Stimulated activated naive CD4-positive, alpha-beta T cell (primary cell): Measurements from ENCODE around the gene RPIA.

ENCODE experiments used
- DNase-seq, 6 experiments: peaks; one replicate each; lab custom pipeline; 2025; lab: John Stamatoyannopoulos, UW

Gene RPIA

DNA sequence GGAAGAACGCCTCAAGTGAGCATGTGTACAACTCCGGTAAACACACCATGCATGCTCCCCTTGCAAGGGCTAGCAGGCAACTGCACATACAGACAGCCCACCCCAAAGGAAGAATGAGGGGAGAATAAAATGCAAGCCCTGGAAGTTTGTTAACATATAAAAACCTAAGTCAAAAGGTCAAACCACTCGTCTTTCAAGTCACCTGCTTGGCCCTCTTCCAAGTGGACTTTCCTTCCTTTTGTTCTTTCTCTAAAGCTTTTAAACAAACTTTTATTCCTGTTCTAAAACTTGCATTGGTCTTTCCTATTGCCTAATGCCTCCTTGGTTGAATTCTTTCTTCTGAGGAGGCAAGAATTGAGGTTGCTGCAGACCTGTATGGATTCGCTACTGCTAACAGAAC lies 5.2 kb upstream of the RPIA start:
- DNase-seq: no peak

DNA sequence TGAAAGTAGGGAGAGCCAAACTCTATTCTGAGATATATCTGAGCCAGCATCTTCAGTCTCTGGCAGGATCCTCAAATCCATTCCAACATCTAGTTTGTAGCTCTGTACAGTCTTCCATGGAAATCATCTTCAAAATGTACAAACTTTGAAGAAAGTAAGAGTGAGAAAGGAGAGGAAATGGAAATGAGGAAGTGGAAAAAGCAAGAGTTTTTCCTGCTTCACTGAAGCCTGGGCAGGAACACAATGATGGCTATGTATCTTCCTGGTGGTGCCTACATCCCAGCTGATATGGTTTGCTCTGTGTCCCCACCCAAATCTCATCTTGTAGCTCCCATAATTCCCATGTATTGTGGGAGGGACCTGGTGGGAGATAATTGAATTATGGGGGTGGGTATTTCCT lies 4.1 kb upstream of the RPIA start:
- no peak for DNase-seq

DNA sequence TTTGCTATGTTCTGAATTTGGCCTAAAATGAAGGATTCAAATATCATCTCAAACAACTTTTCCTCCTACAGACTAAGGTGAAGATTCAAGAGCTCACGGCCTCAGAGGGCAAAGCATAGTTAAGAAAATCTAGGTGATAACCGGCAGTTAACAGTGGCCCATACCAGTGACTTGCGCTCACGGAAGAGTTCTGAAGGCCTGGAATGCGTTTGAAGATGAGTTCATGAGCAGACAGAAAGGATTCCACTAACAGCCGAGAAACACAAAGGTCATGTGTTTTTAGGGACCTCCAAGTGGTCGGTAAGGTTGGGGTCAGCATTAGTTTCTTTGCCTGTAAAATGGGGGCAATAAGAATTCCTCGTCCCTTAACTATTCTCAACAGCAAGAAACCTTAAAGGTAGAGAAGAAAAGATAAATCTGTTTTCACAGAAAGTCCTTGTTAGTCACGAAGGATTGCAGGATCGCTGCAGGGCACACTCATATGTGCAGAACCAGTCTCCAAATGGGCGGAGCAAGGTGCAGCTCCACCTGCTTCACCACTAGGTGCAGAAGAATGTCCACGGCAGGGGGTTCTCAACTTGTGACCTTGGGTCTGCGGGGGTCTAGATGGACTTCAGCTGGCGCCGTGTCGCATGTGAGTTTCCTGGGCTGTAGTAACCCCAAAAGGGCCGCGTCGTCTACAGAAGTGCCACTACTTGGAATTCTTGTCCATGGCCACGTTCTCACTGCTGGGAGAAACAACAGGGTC lies 708 bp upstream of the RPIA start:
- DNase-seq: peak in 2 of 6 experiments; percentile 32 to 46

DNA sequence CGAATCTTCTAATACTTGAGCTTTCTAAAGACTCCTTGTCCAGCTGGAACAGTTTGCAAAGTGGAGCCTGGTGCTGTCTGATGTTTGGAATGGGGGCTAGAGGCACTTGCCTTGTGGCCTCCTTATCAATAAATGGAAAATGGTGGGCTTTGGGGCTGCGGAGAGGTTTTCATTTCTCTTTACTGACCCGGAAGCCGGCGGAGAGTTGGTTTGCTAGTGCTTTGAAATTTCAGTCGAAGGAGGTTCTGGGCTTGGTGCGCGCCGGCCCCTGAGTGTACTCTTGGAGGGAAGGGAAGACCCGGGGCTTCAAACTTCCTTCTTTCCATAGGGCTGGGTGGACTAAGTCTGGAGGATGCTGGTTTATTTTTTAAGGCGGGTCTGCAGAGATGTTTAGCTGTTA lies 714 bp downstream of the RPIA start:
- peak in 4 of 6 experiments; percentile 17 to 59 (median 36) for DNase-seq

DNA sequence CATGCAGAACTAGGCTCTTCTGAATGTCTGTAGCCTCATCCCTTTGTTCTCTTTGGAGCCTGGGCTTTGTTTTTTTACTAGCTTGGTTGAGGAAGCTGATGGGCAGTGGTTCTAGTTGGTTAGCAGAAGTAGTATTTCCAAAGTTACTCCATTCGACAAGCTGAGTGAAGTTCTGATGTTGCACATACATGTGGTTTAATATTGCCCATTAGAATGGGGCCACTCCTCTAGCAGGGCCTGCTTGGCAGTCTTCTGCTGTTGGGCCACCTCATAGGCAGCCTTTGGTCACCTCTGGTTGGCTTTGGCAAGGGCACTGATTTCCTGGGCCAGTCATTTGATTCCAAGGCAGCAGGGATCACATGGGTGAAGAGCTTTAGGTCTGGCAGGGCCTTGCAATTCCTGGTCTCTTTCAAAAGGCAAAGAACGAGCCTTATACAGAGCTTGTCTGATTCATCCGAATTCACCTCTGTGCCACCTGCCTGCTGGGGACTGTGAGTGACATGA lies 2.5 kb downstream of the RPIA start:
- no peak for DNase-seq

DNA sequence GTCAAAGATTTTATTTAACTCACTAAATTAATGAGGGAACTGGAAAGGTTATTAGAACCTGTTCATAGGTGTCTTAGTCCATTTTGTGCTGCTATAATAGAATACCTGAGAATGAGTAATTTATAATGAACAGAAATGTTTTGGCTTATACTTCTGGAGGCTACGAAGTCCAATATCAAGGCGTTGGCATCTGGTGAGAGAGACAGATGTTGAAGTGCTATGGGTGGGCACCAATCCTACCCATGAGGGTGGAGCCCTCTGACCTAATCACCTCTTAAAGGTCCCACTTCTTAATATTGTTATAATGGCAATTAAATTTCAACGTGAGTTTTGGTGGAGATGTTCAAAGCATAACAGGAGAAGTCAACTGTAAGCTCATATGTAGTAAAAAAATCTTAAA lies 5.1 kb downstream of the RPIA start:
- DNase-seq: no peak

DNA sequence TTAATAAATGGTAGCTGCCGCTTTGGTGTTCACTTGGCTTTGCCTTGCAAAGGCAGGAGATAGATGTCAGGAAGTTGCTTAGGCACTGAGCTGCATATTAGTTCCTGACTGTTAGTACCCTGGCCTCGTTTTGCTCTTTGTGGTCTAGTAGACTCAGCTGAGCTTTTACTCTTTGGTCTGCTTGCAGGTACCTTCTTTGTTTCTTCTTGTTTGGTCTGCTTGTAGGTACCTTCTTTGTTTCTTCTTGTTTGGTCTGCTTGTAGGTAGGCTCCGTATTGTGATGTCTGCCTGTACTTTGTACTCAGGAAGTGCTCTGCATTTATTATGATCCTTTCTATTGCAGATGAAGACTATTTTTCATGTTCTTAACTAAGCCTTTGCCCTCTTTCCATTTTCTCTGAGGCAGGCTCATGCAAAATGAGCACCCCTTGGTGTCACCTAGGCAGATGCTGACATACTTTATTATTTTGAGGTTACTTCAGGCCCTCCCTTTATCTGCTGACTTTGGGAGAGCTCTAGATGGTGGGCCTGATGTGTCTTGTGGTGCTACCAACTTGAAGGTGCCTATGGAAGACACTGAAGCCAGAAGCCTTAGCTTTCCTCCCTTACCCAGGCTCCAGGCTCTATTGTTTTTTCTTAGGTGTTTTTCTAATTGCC lies 6.0 kb downstream of the RPIA start:
- peak in 3 of 6 experiments; percentile 41 to 56 (median 46) for DNase-seq

DNA sequence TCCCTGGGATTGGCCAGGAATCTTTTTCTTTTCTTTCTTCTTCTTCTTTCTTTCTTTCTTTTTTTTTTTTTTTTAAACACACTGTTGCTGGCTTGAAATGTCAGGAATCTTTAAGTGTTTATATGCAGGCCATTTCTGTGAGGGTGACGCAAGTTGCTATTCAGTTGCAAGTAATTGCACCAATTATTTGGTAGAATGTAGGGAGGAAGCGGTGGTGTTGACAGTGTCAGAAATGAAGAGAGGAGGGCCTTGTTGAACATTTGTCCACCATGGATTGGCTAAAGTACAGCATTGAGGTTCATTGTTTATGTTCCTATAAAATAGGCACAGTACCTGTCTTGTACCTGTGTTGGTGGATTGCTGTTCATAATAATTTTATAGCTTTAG lies 6.5 kb downstream of the RPIA start:
- no peak for DNase-seq

DNA sequence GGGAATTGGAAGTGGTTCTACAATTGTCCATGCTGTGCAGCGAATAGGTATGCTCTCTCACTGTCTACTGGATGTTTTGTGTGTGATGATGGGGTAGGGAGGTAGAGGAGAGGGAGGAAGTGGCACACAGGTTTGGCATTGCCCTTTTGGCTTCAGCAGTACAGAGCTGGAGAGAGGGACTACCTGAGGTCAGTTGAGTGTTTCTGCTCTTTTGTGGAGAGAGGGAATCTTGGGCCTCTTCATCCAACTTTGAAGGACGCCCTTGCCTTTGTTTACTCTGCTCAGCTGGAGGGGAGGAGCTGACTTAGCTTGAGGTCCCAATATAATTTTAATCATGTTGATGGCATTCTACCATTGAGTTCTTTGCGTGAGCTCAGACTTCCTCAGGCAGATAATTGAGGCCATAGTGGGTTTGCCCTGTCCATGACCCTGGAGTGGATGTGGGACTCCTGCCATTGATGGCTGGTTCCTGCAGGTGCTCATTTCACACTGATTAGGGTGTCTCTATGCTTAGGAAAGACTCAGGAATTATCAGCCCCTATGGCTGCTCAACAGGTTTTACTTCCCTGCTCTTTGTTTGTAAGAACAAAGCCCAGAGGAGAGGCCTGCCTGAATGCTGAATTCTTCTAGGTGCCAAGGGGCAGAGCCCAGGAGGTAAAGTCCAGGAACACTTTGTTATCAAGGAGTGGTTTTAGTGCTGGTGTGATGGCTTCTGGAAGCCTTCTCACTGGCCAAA lies 7.2 kb downstream of the RPIA start:
- DNase-seq: no peak

DNA sequence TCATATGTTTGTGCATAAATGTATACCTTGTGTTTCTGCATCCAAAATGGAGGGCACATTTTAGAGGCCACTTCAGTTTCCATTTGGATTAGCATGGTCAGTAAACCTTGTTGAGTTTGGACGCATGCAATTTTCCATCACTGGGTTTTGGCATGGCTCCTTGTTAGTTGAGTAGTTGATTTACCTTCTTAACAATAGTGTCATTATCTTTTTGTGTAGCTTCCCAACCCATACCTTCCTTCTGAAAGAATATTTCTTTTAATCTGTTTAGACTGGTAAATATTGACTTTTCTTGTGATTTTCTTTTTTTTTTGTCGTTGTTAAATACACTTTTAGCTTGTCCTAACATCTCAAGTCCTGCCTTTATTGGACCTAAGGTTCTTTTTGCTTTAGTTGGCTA lies 15.5 kb downstream of the RPIA start:
- no peak for DNase-seq

DNA sequence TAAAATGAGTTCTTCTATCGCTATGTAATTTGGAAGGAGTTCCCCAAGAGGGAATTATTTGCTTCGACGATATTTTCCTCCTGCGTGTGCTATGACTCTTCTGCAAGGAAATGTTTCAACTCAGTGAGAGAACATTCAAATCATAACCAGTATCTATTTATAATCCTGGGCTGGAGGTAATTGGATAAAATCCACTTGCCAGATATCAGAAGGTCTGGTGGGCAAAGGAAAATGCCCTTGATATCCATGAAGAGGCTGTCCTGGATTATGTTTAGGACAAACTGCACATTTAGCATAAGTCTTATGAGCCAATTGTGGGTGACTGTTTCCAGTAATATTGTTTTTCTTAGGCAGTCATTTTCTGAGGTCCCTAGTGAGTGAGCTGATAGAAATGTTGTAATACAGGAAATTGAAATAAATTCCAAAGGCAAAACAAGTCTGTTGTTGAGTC lies 17.7 kb downstream of the RPIA start:
- no peak for DNase-seq

DNA sequence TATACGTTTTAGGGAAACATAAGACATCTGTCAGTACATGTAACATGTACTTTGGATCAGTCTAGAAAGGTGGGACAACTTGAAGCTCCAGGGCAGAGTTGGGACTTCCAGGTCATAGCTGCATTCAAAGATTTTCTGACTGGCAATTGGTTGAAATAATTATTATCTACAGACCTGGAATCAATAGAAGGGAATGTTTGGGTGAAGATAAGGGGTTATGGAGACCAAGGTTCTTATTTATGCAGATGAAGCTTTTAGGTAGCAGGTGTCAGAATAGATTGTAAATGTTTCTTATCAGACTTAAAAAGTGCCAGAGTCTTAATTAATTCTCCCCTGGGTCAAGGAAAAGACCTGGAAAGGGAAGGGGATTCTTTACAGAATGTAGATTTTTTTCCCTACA lies 19.8 kb downstream of the RPIA start:
- no peak for DNase-seq

DNA sequence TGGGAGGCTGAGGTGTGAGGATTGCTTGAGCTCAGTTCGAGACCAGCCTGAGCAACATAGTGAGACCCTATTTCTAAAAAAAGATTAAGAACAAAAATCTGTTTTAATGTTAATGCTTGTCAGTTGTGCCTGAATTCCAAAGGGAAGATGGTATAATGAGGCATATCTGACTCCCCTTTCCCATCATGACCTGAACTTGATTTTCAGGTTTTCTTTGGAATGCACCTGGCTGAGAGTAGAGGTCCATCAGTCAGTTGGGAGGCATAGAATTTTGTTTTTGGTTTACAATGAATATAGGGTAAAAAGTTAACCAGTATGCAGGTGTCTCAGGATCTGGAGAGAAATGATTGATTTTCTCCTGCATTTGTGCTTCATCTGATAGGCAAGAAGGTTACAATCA lies 20.4 kb downstream of the RPIA start:
- no peak for DNase-seq

DNA sequence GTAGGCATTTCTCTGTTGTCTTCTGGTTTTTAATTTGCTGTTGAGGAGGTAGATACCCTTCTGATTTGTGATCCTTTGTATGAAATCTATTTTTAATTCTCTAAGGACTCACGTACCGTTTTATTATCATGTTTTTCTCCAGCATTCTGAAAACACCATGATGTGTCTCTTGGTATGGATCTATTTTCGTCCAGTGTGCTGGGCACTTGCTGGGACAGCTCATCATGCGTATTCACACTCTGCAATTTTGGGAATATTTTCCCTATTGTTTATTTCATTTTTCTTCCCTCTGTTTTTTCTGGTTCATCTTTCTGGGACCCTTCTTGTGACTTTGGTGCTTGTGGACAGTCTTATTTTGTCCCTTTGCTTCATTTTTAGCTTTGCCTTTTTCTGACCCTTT lies 21.9 kb downstream of the RPIA start:
- DNase-seq: no peak

DNA sequence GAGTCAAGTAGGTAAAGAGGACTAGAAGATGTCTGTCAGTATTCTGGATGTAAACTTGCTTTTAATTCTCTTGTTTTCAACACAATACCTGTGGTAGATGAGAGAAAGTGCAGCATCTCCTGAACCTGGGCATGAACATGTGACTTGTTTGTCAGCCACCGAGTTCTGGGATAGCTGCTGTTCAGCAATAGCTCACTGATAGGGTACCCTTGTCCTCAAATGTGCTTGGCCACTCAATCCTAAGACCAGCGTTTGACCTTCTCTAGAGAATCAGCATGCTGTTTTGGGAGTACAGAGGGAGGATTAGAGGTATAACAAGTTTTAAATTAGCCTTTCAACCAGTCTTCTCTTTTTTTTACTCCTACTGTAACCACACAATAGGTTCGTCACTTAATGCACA lies 23.2 kb downstream of the RPIA start:
- DNase-seq: no peak

DNA sequence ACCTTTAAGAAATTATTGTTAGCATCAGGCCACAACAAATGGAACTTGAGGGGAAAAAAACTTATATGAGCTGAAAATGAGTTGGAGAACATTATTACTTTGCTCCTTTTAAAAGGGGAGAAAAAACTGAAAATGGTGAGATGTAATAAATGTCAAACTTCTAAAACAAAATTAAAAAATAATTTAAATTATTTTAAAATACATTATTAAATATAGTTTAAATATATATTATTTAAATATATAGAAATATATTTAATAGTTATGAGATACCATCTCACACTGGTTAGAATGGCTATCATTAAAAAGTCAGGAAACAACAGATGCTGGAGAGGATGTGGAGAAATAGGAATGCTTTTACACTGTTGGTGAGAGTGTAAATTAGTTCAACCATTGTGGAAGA lies 28.9 kb downstream of the RPIA start:
- DNase-seq: no peak

DNA sequence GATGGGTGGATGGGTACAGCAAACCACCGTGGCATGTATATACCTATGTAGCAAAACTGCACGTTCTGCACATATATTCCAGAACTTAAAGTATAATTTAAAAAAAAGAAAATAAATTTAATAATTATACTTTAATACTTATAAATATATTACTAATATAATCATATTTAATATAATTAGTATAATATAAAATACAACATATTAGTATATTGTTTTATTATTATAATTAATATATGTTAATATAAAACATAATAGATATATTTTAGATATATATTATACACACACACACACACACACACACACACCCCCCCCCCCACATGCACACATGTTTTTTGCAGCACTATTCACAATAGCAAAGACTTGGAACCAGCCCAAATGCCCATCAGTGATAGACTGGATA lies 29.8 kb downstream of the RPIA start:
- no peak for DNase-seq

DNA sequence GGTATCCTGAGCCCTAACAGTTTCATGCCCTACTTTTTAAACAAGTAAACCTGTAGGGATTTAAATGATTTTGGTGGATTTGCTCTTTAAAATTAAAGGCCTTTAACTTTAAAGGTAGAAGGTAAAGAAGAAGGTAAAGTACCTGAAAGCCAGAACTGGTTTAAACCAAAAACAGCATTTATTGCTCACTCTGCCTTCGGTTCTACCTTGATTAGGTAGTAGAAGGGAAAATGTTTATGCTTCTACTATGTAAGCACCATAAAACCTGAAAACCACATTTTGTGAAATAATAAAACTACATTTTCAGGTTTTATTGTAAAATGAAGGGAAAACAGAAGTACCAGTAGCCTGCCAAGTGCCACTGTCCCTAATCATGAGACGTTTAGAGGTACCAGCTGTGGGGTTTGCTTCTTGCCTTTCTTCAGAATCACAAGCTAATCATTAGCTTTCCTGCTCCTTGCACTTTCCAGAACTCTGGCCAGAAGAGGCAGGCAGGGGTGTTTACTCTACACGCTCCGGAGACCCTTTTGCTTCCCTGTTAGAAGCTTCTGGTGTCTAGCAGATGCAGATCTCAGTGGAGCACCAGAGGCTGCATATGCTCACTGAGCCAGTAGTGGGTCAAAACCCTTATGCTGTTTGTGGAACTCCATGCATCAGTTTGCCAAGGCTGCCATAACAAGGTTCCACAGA lies 33.3 kb downstream of the RPIA start:
- DNase-seq: no peak

DNA sequence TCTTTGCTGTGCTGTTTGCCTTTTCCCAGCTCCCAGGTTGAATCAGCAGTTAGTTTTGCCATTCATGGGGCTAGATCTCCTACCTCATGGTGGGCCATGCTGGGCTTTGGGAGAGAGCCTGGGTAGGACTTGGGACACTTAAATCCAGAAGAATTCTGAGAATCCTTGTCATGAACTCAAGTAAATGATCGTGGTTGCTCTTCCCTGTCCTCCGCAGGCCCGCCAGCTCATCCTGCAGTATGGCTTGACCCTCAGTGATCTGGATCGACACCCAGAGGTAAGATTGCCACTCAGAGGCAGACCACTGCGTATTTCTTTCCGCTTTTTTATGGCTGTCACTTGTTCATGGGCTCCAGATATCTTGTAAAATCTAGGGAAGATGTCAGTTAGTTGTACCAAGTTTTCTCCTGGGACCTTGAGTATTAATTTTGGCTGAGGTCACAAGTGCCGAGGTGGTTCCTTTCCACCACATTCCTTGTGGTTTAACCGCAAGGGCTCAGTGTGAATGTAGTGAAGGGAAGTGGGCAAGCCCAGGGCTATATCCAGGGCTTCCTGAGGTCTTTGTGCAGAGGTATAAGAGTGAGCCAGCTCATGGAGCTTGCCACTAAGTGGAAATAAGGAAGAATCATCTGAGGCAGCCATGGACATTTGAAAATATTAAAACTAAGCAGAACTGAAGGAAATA lies 37.7 kb downstream of the RPIA start:
- DNase-seq: no peak

DNA sequence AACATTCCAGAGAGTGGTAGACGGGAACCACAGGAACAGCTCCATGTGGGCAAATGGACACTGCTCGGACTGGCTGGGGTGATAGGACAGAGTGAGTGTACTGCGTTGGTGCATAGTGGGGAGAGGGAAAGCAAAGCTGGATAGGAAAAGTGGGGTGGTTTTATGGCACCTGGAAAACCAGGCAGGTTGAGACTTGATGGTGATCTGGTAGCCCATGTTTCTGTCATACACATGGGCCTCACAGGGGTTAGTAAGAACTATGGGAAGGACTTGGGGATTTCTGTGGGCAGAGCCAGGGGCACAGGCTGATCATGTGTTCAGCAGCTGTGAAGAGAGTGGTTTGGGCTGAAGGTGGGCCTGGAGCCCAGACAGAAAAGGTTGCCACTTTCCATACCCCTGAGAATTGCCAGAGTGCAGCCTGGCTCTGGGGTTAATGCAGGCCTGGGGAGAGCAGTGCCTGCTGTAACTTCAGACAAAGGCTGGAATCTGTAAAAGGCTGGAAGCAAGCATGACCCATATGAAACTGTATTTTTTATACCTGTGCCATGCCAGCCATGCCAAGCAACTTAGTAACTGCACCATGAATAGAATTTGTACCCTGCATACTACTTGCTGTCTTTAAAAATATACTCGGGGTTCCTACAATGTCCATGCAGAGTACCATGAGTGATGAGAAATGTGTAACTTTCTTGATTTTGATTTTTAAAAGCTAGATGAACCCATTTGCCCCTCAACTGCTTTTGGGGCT lies 41.9 kb downstream of the RPIA start:
- DNase-seq: no peak

DNA sequence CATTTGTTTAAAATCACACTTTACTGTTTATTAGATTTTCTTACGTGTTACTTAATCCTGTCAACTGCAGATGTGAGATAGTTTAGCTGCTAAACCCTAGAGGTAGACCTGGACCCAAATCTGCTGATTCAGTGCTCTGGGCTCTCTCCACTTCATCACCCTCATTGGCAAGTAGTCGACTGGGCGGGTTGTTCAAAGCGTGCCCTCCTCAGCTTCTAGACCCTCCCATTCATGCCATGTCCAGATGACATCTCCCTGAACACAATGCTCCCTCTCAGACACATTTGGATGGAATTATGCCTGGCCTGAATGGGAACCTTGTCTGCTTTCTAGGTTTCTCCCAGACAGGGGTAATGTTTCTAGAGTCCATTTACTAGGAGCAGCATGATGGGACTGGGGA lies 43.7 kb downstream of the RPIA start:
- no peak for DNase-seq
